Measurements from ENCODE around the gene TMUB2. TPM values are rescaled to one million over a fixed set of nuclear protein-coding genes. Genes with fewer than 3 reads are reported as not detected.
A peak's percentile ranks its signal among the peaks of the same experiment; 100 is the strongest.

The TMUB2 gene
- total and polyA plus RNA-seq, 4 donors: 12.2 to 18.8 (median 14.0) TPM

GRCh38 chr17:44222112-44222869 lies 35.5 kb downstream of the TMUB2 start:
- H3K27me3 ChIP-seq (ENCODE audit: control insufficient read depth in 4 of 4, insufficient read depth in 4 of 4, low read length in 3 of 4): no peaks in the 10 kb centered on the region
- H3K9ac ChIP-seq (ENCODE audit: low read depth in 1 of 2, low read length in 2 of 2): peak overlapping the region; percentile 66 to 71
- peaks cover 17 to 40% (median 34%) of the 10 kb centered on the region in 4 donors for H3K4me1 ChIP-seq (ENCODE audit: control insufficient read depth in 4 of 4, insufficient read depth in 4 of 4, low read length in 3 of 4)
- no peaks in the 10 kb centered on the region for H3K9me3 ChIP-seq (ENCODE audit: control insufficient read depth in 4 of 4, low read length in 3 of 4)
- WGBS: 4% methylated on average over 36 of the region's 36 CpGs
- TF ChIP-seq NR2F2 (IDR thresholded peaks at IDR 0.05) (no peak), REST (IDR thresholded peaks at IDR 0.05) (no peak), RAD21 (IDR thresholded peaks at IDR 0.05) (peak in 1 of 2 donors; percentile 14)
- peak overlapping the region; percentile 18 to 93 (median 76) for H3K4me3 ChIP-seq (ENCODE audit: low read depth in 1 of 3, low read length in 3 of 3)
- DNase-seq (ENCODE audit: low spot score): peak; percentile 84
- peak overlapping the region; percentile 90 to 92 for H3K27ac ChIP-seq (ENCODE audit: low read depth in 1 of 2, low read length in 2 of 2)
- H3K36me3 ChIP-seq (ENCODE audit: control insufficient read depth in 4 of 4, insufficient read depth in 3 of 4, low read depth in 1 of 4, low read length in 3 of 4): no peaks in the 10 kb centered on the region

DNA sequence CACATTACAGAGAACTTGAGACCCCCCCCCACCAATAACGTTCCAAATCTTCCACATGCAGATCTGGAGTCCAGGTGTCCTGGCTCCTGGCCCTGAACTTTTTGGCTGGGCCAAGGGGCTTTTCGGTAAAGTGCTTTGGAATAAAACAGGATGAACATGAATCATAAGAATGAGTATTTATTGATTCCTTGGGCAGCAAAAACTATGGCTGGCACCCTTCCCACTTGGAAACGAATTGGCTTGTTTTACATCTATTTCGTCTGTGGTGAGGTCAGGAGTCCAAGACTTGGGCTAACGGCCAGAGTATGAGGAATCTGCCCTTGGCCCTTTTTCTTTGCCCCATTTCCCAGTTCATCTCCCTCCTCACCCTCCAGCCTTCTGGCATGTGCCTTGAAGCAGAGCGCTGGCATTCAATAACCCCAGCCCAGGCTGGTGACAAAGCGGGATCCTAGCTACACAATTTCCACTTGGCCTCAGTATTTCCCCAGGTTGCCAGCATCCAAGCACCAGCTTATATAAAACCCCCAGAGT lies 36.8 kb downstream of the TMUB2 start:
- Histone ChIP-seq H3K4me3 (ENCODE audit: low read depth in 1 of 3, low read length in 3 of 3) (no peak overlapping the region), H3K9me3 (ENCODE audit: control insufficient read depth in 4 of 4, low read length in 3 of 4) (no peaks in the 10 kb centered on the region), H3K27me3 (ENCODE audit: control insufficient read depth in 4 of 4, insufficient read depth in 4 of 4, low read length in 3 of 4) (no peaks in the 10 kb centered on the region), H3K27ac (ENCODE audit: low read depth in 1 of 2, low read length in 2 of 2) (peak overlapping the region in 1 of 2 donors; percentile 21), H3K4me1 (ENCODE audit: control insufficient read depth in 4 of 4, insufficient read depth in 4 of 4, low read length in 3 of 4) (peaks cover 13 to 30% (median 24%) of the 10 kb centered on the region in 4 donors), H3K9ac (ENCODE audit: low read depth in 1 of 2, low read length in 2 of 2) (no peak overlapping the region), H3K36me3 (ENCODE audit: control insufficient read depth in 4 of 4, insufficient read depth in 3 of 4, low read depth in 1 of 4, low read length in 3 of 4) (no peaks in the 10 kb centered on the region)
- DNase-seq (ENCODE audit: low spot score): no peak
- TF ChIP-seq HNF4A (conservative IDR thresholded peaks at IDR 0.05): peak; percentile 72 to 86
- TF ChIP-seq REST (IDR thresholded peaks at IDR 0.05): no peak
- no peak for TF ChIP-seq FOXA1 (IDR thresholded peaks at IDR 0.05)
- peak in 1 of 2 donors; percentile 21 for TF ChIP-seq RAD21 (IDR thresholded peaks at IDR 0.05)
- no peak for TF ChIP-seq GABPA (IDR thresholded peaks at IDR 0.05 in 1 of 2, conservative IDR thresholded peaks at IDR 0.05 in 1 of 2)
- no peak for TF ChIP-seq EGR1 (IDR thresholded peaks at IDR 0.05; ENCODE audit: low read depth in 2 of 2)
- TF ChIP-seq, protein P1, sequence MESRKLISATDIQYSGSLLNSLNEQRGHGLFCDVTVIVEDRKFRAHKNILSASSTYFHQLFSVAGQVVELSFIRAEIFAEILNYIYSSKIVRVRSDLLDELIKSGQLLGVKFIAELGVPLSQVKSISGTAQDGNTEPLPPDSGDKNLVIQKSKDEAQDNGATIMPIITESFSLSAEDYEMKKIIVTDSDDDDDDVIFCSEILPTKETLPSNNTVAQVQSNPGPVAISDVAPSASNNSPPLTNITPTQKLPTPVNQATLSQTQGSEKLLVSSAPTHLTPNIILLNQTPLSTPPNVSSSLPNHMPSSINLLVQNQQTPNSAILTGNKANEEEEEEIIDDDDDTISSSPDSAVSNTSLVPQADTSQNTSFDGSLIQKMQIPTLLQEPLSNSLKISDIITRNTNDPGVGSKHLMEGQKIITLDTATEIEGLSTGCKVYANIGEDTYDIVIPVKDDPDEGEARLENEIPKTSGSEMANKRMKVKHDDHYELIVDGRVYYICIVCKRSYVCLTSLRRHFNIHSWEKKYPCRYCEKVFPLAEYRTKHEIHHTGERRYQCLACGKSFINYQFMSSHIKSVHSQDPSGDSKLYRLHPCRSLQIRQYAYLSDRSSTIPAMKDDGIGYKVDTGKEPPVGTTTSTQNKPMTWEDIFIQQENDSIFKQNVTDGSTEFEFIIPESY (IDR thresholded peaks at IDR 0.05): no peak
- peak; percentile 48 to 58 for TF ChIP-seq RXRA (IDR thresholded peaks at IDR 0.05)
- TF ChIP-seq YY1 (IDR thresholded peaks at IDR 0.05): no peak
- TF ChIP-seq, protein P2, sequence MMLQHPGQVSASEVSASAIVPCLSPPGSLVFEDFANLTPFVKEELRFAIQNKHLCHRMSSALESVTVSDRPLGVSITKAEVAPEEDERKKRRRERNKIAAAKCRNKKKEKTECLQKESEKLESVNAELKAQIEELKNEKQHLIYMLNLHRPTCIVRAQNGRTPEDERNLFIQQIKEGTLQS (IDR thresholded peaks at IDR 0.05): no peak
- peak; percentile 60 for TF ChIP-seq NR2F2 (IDR thresholded peaks at IDR 0.05)
- TF ChIP-seq MAX (IDR thresholded peaks at IDR 0.05): peak; percentile 19
- TF ChIP-seq FOXA2 (IDR thresholded peaks at IDR 0.05): no peak
- no peak for TF ChIP-seq CTCF (IDR thresholded peaks at IDR 0.05; ENCODE audit: low read depth, low read length, missing input control)
- no peak for TF ChIP-seq JUND (IDR thresholded peaks at IDR 0.05)
- no peak for TF ChIP-seq TAF1 (conservative IDR thresholded peaks at IDR 0.05)
- peak; percentile 59 for TF ChIP-seq SP1 (IDR thresholded peaks at IDR 0.05)
- peak; percentile 49 for TF ChIP-seq HNF4G (IDR thresholded peaks at IDR 0.05)
- WGBS: 18% methylated on average over 7 of the region's 7 CpGs

Measured in liver (tissue), 9 donors.